ENCODE results near the gene VEZT. TPM values are rescaled to one million over a fixed set of nuclear protein-coding genes. Genes with fewer than 3 reads are reported as not detected.

The VEZT gene
- total and polyA plus RNA-seq, 12 donors, result 17.1 to 92.5 (median 73.5) TPM

- Histone ChIP-seq H3K9me3 (no peaks in the 10 kb centered on the region), H3K27me3 (no peaks in the 10 kb centered on the region), H3K27ac (no peak overlapping the region), H3K4me1 (peaks cover 0 to 15% (median 0%) of the 10 kb centered on the region in 9 donors), H3K4me3 (no peak overlapping the region), H3K36me3 (peaks cover 0 to 6% (median 0%) of the 10 kb centered on the region in 9 donors)
- TF ChIP-seq, protein P1, sequence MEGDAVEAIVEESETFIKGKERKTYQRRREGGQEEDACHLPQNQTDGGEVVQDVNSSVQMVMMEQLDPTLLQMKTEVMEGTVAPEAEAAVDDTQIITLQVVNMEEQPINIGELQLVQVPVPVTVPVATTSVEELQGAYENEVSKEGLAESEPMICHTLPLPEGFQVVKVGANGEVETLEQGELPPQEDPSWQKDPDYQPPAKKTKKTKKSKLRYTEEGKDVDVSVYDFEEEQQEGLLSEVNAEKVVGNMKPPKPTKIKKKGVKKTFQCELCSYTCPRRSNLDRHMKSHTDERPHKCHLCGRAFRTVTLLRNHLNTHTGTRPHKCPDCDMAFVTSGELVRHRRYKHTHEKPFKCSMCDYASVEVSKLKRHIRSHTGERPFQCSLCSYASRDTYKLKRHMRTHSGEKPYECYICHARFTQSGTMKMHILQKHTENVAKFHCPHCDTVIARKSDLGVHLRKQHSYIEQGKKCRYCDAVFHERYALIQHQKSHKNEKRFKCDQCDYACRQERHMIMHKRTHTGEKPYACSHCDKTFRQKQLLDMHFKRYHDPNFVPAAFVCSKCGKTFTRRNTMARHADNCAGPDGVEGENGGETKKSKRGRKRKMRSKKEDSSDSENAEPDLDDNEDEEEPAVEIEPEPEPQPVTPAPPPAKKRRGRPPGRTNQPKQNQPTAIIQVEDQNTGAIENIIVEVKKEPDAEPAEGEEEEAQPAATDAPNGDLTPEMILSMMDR (IDR thresholded peaks at IDR 0.05), result no peak
- intact Hi-C loops (cut with DNase I), result no loop called here
- 90 to 91% methylated on average over 2 of the region's 2 CpGs for WGBS, 2 donors
- ATAC-seq (peak in 1 of 8 donors; percentile 32), DNase-seq (no peak)
Measured at GRCh38 chr12:95181103-95181502, 36.5 kb upstream of the VEZT start.

DNA sequence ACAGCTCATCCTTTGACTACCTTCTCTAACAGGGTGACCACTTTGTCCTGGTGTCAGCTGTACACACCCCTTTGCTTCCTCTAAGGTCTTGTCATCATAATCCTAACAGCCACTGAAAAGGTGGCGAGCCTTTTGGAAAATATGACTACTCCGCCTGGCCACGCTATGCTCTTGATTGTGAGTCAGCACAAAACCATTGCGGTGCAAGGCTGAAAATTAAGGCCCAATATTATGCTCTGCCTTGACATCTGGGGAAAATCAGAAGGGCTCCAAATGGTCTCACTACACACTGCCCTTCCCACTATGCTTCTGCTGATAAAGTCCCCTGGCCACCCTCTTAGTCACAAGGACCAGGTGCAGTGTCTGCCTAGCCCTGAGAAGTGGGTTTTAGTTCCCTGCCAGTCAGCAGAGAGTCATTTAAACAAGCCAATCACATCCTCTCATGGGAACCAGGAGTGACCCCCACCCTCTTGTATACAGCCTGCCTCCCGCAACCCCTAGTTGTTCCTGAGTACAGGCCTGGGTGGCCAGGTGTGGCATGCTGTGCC, 34.7 kb upstream of the VEZT start:
- no peaks in the 10 kb centered on the region for H3K27me3 ChIP-seq
- peaks cover 0 to 13% (median 0%) of the 10 kb centered on the region in 9 donors for H3K4me1 ChIP-seq
- intact Hi-C loops (cut with DNase I), result no loop called here
- DNase-seq, result no peak
- no peak overlapping the region for H3K27ac ChIP-seq
- TF ChIP-seq, protein P1 (IDR thresholded peaks at IDR 0.05), result no peak
- H3K9me3 ChIP-seq, result no peaks in the 10 kb centered on the region
- WGBS, 2 donors, result 69 to 73% methylated on average over 5 of the region's 5 CpGs
- H3K36me3 ChIP-seq, result peaks cover 0 to 6% (median 0%) of the 10 kb centered on the region in 9 donors
- peak in 5 of 8 donors; percentile 33 to 58 (median 53) for ATAC-seq
- no peak overlapping the region for H3K4me3 ChIP-seq

GRCh38 chr12:95184121-95184520, 33.5 kb upstream of the VEZT start:
- TF ChIP-seq, protein P1 (IDR thresholded peaks at IDR 0.05), result no peak
- peaks cover 0 to 16% (median 0%) of the 10 kb centered on the region in 9 donors for H3K4me1 ChIP-seq
- peaks cover 0 to 6% (median 0%) of the 10 kb centered on the region in 9 donors for H3K36me3 ChIP-seq
- ATAC-seq (no peak), DNase-seq (no peak)
- no peak overlapping the region for H3K4me3 ChIP-seq
- H3K27ac ChIP-seq, result no peak overlapping the region
- H3K9me3 ChIP-seq, result no peaks in the 10 kb centered on the region
- H3K27me3 ChIP-seq, result no peaks in the 10 kb centered on the region
- intact Hi-C loops (cut with DNase I), result no loop called here

- TF ChIP-seq, protein P1 (IDR thresholded peaks at IDR 0.05), result no peak
- DNase-seq, result no peak
- Histone ChIP-seq H3K9me3 (no peaks in the 10 kb centered on the region), H3K27ac (no peak overlapping the region), H3K27me3 (no peaks in the 10 kb centered on the region), H3K36me3 (peaks cover 0 to 6% (median 0%) of the 10 kb centered on the region in 9 donors), H3K4me1 (peaks cover 0 to 16% (median 0%) of the 10 kb centered on the region in 9 donors), H3K4me3 (no peak overlapping the region)
- ATAC-seq, result no peak
- intact Hi-C loops (cut with DNase I), result no loop called here
- WGBS, 2 donors, result 84 to 89% methylated on average over 8 of the region's 8 CpGs
Measured at GRCh38 chr12:95185072-95185471, 32.5 kb upstream of the VEZT start.
